ENCODE data around the gene ATP13A1.

Gene ATP13A1

GRCh38 chr19:19631346-19631745 lies 32.1 kb downstream of the ATP13A1 start:
- no CpG with 5 or more reads among the region's 7 CpGs for WGBS (ENCODE audit: insufficient coverage, insufficient read length)
- Histone ChIP-seq H3K27me3 (ENCODE audit: control insufficient read depth, insufficient read depth, low read length) (no peaks in the 10 kb centered on the region), H3K4me1 (ENCODE audit: control insufficient read depth, insufficient read depth, low read length) (peaks cover 6% of the 10 kb centered on the region), H3K9me3 (ENCODE audit: control insufficient read depth, insufficient read depth, low read length) (no peaks in the 10 kb centered on the region), H3K4me3 (ENCODE audit: low read length) (no peak overlapping the region), H3K27ac (ENCODE audit: low read length) (no peak overlapping the region), H3K36me3 (ENCODE audit: control insufficient read depth, insufficient read depth, low read length) (peaks cover 13% of the 10 kb centered on the region)
- DNase-seq (ENCODE audit: low read depth, low spot score): no peak

GRCh38 chr19:19630426-19630825 lies 33.0 kb downstream of the ATP13A1 start:
- no peaks in the 10 kb centered on the region for H3K9me3 ChIP-seq (ENCODE audit: control insufficient read depth, insufficient read depth, low read length)
- H3K4me1 ChIP-seq (ENCODE audit: control insufficient read depth, insufficient read depth, low read length): peaks cover 6% of the 10 kb centered on the region
- WGBS (ENCODE audit: insufficient coverage, insufficient read length): no CpG with 5 or more reads among the region's 2 CpGs
- H3K4me3 ChIP-seq (ENCODE audit: low read length): no peak overlapping the region
- H3K27ac ChIP-seq (ENCODE audit: low read length): no peak overlapping the region
- no peak for DNase-seq (ENCODE audit: low read depth, low spot score)
- H3K36me3 ChIP-seq (ENCODE audit: control insufficient read depth, insufficient read depth, low read length): peaks cover 13% of the 10 kb centered on the region
- H3K27me3 ChIP-seq (ENCODE audit: control insufficient read depth, insufficient read depth, low read length): no peaks in the 10 kb centered on the region

- WGBS (ENCODE audit: insufficient coverage, insufficient read length): no CpG with 5 or more reads among the region's 11 CpGs
- H3K36me3 ChIP-seq (ENCODE audit: control insufficient read depth, insufficient read depth, low read length): peaks cover 13% of the 10 kb centered on the region
- H3K9me3 ChIP-seq (ENCODE audit: control insufficient read depth, insufficient read depth, low read length): no peaks in the 10 kb centered on the region
- no peaks in the 10 kb centered on the region for H3K27me3 ChIP-seq (ENCODE audit: control insufficient read depth, insufficient read depth, low read length)
- H3K4me3 ChIP-seq (ENCODE audit: low read length): no peak overlapping the region
- DNase-seq (ENCODE audit: low read depth, low spot score): no peak
- peaks cover 6% of the 10 kb centered on the region for H3K4me1 ChIP-seq (ENCODE audit: control insufficient read depth, insufficient read depth, low read length)
- no peak overlapping the region for H3K27ac ChIP-seq (ENCODE audit: low read length)
These were observed 33.4 kb downstream of the ATP13A1 start for GRCh38 chr19:19630062-19630414.

GRCh38 chr19:19628501-19629134 lies 34.9 kb downstream of the ATP13A1 start:
- Histone ChIP-seq H3K9me3 (ENCODE audit: control insufficient read depth, insufficient read depth, low read length) (no peaks in the 10 kb centered on the region), H3K4me3 (ENCODE audit: low read length) (peak overlapping the region; percentile 91; the same call in 1 of the 2 replicates), H3K36me3 (ENCODE audit: control insufficient read depth, insufficient read depth, low read length) (peaks cover 13% of the 10 kb centered on the region), H3K4me1 (ENCODE audit: control insufficient read depth, insufficient read depth, low read length) (peaks cover 6% of the 10 kb centered on the region), H3K27ac (ENCODE audit: low read length) (no peak overlapping the region), H3K27me3 (ENCODE audit: control insufficient read depth, insufficient read depth, low read length) (no peaks in the 10 kb centered on the region)
- DNase-seq (ENCODE audit: low read depth, low spot score): peak; percentile 64
- no CpG with 5 or more reads among the region's 51 CpGs for WGBS (ENCODE audit: insufficient coverage, insufficient read length)

GRCh38 chr19:19627621-19628500 lies 35.6 kb downstream of the ATP13A1 start, which contains the start of gene LPAR2:
TSS of gene LPAR2 (minus strand) at chr19:19628220. CDS start at chr19:19627275, 945 bp downstream.
- H3K4me1 ChIP-seq (ENCODE audit: control insufficient read depth, insufficient read depth, low read length): peaks cover 6% of the 10 kb centered on the region
- H3K36me3 ChIP-seq (ENCODE audit: control insufficient read depth, insufficient read depth, low read length): peaks cover 14% of the 10 kb centered on the region
- no peak within 1 kb of the TSS for H3K27ac ChIP-seq (ENCODE audit: low read length)
- no peak for DNase-seq (ENCODE audit: low read depth, low spot score)
- WGBS (ENCODE audit: insufficient coverage, insufficient read length): no CpG with 5 or more reads among the region's 87 CpGs
- H3K4me3 ChIP-seq (ENCODE audit: low read length): peak within 1 kb of the TSS; percentile 91
- H3K27me3 ChIP-seq (ENCODE audit: control insufficient read depth, insufficient read depth, low read length): no peaks in the 10 kb centered on the region
- no peaks in the 10 kb centered on the region for H3K9me3 ChIP-seq (ENCODE audit: control insufficient read depth, insufficient read depth, low read length)

- Histone ChIP-seq H3K4me3 (ENCODE audit: low read length) (peak overlapping the region; percentile 91; the same call in 1 of the 2 replicates), H3K9me3 (ENCODE audit: control insufficient read depth, insufficient read depth, low read length) (no peaks in the 10 kb centered on the region), H3K4me1 (ENCODE audit: control insufficient read depth, insufficient read depth, low read length) (peaks cover 6% of the 10 kb centered on the region), H3K36me3 (ENCODE audit: control insufficient read depth, insufficient read depth, low read length) (peaks cover 12% of the 10 kb centered on the region), H3K27me3 (ENCODE audit: control insufficient read depth, insufficient read depth, low read length) (no peaks in the 10 kb centered on the region), H3K27ac (ENCODE audit: low read length) (no peak overlapping the region)
- WGBS (ENCODE audit: insufficient coverage, insufficient read length): no CpG with 5 or more reads among the region's 48 CpGs
- DNase-seq (ENCODE audit: low read depth, low spot score): no peak
These were observed 36.7 kb downstream of the ATP13A1 start for GRCh38 chr19:19626516-19627472.

GRCh38 chr19:19624032-19624570 lies 39.4 kb downstream of the ATP13A1 start:
- no peaks in the 10 kb centered on the region for H3K27me3 ChIP-seq (ENCODE audit: control insufficient read depth, insufficient read depth, low read length)
- peaks cover 12% of the 10 kb centered on the region for H3K36me3 ChIP-seq (ENCODE audit: control insufficient read depth, insufficient read depth, low read length)
- no peak for DNase-seq (ENCODE audit: low read depth, low spot score)
- H3K4me3 ChIP-seq (ENCODE audit: low read length): no peak overlapping the region
- no CpG with 5 or more reads among the region's 19 CpGs for WGBS (ENCODE audit: insufficient coverage, insufficient read length)
- peaks cover 6% of the 10 kb centered on the region for H3K4me1 ChIP-seq (ENCODE audit: control insufficient read depth, insufficient read depth, low read length)
- no peak overlapping the region for H3K27ac ChIP-seq (ENCODE audit: low read length)
- no peaks in the 10 kb centered on the region for H3K9me3 ChIP-seq (ENCODE audit: control insufficient read depth, insufficient read depth, low read length)

GRCh38 chr19:19623383-19623782 lies 40.1 kb downstream of the ATP13A1 start:
- Histone ChIP-seq H3K36me3 (ENCODE audit: control insufficient read depth, insufficient read depth, low read length) (peaks cover 12% of the 10 kb centered on the region), H3K4me3 (ENCODE audit: low read length) (no peak overlapping the region), H3K27me3 (ENCODE audit: control insufficient read depth, insufficient read depth, low read length) (no peaks in the 10 kb centered on the region), H3K9me3 (ENCODE audit: control insufficient read depth, insufficient read depth, low read length) (no peaks in the 10 kb centered on the region), H3K27ac (ENCODE audit: low read length) (no peak overlapping the region), H3K4me1 (ENCODE audit: control insufficient read depth, insufficient read depth, low read length) (peaks cover 6% of the 10 kb centered on the region)
- DNase-seq (ENCODE audit: low read depth, low spot score): no peak
- no CpG with 5 or more reads among the region's 5 CpGs for WGBS (ENCODE audit: insufficient coverage, insufficient read length)

- WGBS (ENCODE audit: insufficient coverage, insufficient read length): no CpG with 5 or more reads among the region's 7 CpGs
- H3K27ac ChIP-seq (ENCODE audit: low read length): no peak overlapping the region
- no peaks in the 10 kb centered on the region for H3K4me1 ChIP-seq (ENCODE audit: control insufficient read depth, insufficient read depth, low read length)
- no peak overlapping the region for H3K4me3 ChIP-seq (ENCODE audit: low read length)
- no peaks in the 10 kb centered on the region for H3K27me3 ChIP-seq (ENCODE audit: control insufficient read depth, insufficient read depth, low read length)
- H3K9me3 ChIP-seq (ENCODE audit: control insufficient read depth, insufficient read depth, low read length): no peaks in the 10 kb centered on the region
- peaks cover 12% of the 10 kb centered on the region for H3K36me3 ChIP-seq (ENCODE audit: control insufficient read depth, insufficient read depth, low read length)
- no peak for DNase-seq (ENCODE audit: low read depth, low spot score)
These were observed 43.6 kb downstream of the ATP13A1 start for GRCh38 chr19:19619849-19620210.

Data from iPS DF 6.9 (cell line).